Motor neuron (in vitro differentiated cells): ENCODE results near the gene MAP1LC3B2. TPM values are rescaled to one million over a fixed set of nuclear protein-coding genes. Genes with fewer than 3 reads are reported as not detected.

ENCODE experiments used
- ATAC-seq, 8 experiments: fragments of 200-7000 bp; cut with Tn5 transposase; replicated peaks in 6 of 8; 2 replicates each; pipeline ENCODE4 v1.8.0; 2021; ENCODE audit warnings: mild to moderate bottlenecking in 8 of 8, moderate library complexity in 8 of 8
- H3K27ac ChIP-seq, 2 donors: fragments of 250-450 bp; sonication (Bioruptor Pico); 2 replicates each; pipeline ENCODE4 v1.9.0; 2021; ENCODE audit warnings: antibody characterized with exemption in 2 of 2, mild to moderate bottlenecking in 2 of 2, moderate library complexity in 1 of 2
- H3K4me1 ChIP-seq, 2 donors: fragments of 250-450 bp; sonication (Bioruptor Pico); replicated peaks in 1 of 2; 2 replicates each; pipeline ENCODE4 v1.6.1; 2021; ENCODE audit warnings: antibody characterized with exemption in 2 of 2, mild to moderate bottlenecking in 2 of 2, moderate library complexity in 1 of 2
- H3K4me3 ChIP-seq, 5 donors: fragments of 250-450 bp; sonication (Bioruptor Pico); 2 replicates each; pipeline ENCODE4 v1.9.0; 2021; ENCODE audit warnings: antibody characterized with exemption in 5 of 5, mild to moderate bottlenecking in 5 of 5, moderate library complexity in 4 of 5
- WGBS, 10 experiments: fragments of 450-650 bp; shearing (Covaris generic); methylation state at CpG; one replicate each; pipeline ENCODE4 v1.0.0; 2022; 5-methylcytosine and 5-hydroxymethylcytosine counted together
- in situ Hi-C, 9 experiments: fragments of 400-800 bp; cut with MboI; loops; one replicate each; pipeline ENCODE4 v1.15.0; 2021; ENCODE audit warnings: low sequenced_read_pairs in 9 of 9, low pct_unique_long_range_greater_than_20kb in 2 of 9; ENCODE audit not compliant: unreplicated experiment in 9 of 9
- total RNA-seq, 8 experiments: library from RNA; unstranded; fragments of 300-600 nt; gene quantifications; 2 replicates each; pipeline versions ENCODE4 v1.2.3 to v1.2.4, GENCODE V29; 2022

Gene MAP1LC3B2
- total RNA-seq, 8 experiments from 2014 or later = 0.61 to 3.8 (median 1.1) TPM

GRCh38 chr12:116594325-116595038 lies 35.3 kb downstream of the MAP1LC3B2 start:
- Histone ChIP-seq H3K4me3 (no peak overlapping the region), H3K27ac (no peak overlapping the region), H3K4me1 (peaks cover 14 to 15% of the 10 kb centered on the region in 2 donors)
- no peak for ATAC-seq
- in situ Hi-C loops = loop anchor here in 1 of 9 experiments (25.0 kb wide), 1 partner anchor 307 kb away; the partner anchor contains the start of gene MED13L
- WGBS, 10 experiments = 77 to 100% (median 91%) methylated on average over 1 to 10 of the region's 12 CpGs

DNA sequence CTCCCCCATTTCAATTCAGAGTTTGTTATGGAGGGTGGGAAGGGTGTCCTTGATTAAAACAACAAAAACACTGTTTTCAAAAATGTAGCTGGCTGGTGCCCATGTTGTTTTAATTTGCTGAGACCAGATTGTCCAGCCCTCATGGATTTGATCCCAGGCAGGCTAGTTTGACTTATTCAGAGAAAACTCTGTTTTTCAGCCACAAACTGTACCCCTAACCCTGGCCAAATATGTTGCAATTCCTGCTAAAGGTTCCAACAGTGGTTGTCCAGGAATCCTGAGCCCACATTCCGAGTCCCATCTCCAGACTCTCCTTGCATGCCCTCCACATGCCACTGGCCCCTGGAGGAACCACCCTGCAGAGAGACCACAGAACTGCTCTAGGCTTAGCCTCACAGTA lies 36.0 kb downstream of the MAP1LC3B2 start:
- no peak for ATAC-seq
- peaks cover 14 to 15% of the 10 kb centered on the region in 2 donors for H3K4me1 ChIP-seq
- WGBS, 10 experiments = 0% methylated on average over 1 of the region's 1 CpG; no CpG with 5 or more reads in 5 of the 10 experiments
- in situ Hi-C loops = loop anchor here in 1 of 9 experiments (25.0 kb wide), 1 partner anchor 308 kb away; the partner anchor contains the start of gene MED13L
- no peak overlapping the region for H3K27ac ChIP-seq
- no peak overlapping the region for H3K4me3 ChIP-seq

- Histone ChIP-seq H3K4me1 (peaks cover 14 to 15% of the 10 kb centered on the region in 2 donors), H3K27ac (no peak overlapping the region), H3K4me3 (no peak overlapping the region)
- in situ Hi-C loops = loop anchor here in 1 of 9 experiments (25.0 kb wide), 1 partner anchor 308 kb away; the partner anchor contains the start of gene MED13L
- no peak for ATAC-seq
These were observed 36.5 kb downstream of the MAP1LC3B2 start for GRCh38 chr12:116595672-116596071.

GRCh38 chr12:116597886-116598285 lies 38.7 kb downstream of the MAP1LC3B2 start:
- 80 to 83% methylated on average over 1 of the region's 1 CpG; no CpG with 5 or more reads in 8 of the 10 experiments for WGBS, 10 experiments
- Histone ChIP-seq H3K4me3 (no peak overlapping the region), H3K27ac (no peak overlapping the region), H3K4me1 (peaks cover 14 to 15% of the 10 kb centered on the region in 2 donors)
- no peak for ATAC-seq
- in situ Hi-C loops = loop anchor here in 1 of 9 experiments (25.0 kb wide), 1 partner anchor 311 kb away; the partner anchor contains the start of gene MED13L

DNA sequence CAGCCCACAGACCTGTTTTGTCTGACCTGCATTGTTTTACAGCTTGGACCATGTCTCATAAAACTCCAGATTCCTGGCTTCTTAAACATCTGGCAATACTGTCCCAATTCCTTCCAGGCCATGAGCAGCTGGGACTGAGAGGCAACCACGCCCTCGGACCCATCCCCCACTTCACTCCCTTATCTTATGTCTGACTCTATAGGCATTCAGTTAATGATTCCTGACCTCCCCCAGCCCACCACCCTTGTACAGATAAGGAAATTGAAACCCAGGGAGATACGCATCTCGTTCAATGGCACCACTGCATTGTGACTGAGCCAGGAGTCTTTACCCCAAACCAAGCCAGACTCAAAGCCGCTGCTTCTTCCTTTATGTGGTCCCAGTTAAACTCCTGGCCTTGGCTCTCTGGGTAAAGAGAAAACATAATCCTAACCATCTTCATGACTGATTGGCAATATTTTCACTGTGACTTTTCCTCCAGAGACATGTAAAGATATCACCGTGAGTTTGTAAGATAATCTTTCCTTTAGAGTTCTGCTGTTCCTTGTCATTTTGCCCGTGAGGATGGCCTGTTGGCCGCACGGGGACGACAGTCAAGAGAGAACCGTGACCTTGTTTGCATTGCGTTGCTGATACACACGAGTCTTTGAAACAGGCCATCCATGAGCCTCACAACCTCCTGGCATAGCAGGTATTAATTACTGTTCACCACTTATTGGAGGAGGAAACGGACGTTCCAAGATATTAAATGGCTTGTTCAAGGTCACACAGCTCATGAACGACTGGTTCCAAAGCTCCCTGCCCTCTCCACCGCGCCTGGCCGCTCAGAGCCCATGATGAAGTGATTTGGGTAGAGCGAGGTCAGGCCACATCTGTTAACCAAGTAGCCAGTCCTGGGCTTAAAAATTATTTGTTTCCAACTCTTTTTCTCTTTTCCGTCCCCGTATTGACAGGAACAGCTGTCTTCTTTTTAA lies 39.4 kb downstream of the MAP1LC3B2 start:
- ATAC-seq = peak in 5 of 8 experiments; percentile 28 to 48 (median 34)
- in situ Hi-C loops = loop anchor here in 1 of 9 experiments (25.0 kb wide), 1 partner anchor 311 kb away; the partner anchor contains the start of gene MED13L

DNA sequence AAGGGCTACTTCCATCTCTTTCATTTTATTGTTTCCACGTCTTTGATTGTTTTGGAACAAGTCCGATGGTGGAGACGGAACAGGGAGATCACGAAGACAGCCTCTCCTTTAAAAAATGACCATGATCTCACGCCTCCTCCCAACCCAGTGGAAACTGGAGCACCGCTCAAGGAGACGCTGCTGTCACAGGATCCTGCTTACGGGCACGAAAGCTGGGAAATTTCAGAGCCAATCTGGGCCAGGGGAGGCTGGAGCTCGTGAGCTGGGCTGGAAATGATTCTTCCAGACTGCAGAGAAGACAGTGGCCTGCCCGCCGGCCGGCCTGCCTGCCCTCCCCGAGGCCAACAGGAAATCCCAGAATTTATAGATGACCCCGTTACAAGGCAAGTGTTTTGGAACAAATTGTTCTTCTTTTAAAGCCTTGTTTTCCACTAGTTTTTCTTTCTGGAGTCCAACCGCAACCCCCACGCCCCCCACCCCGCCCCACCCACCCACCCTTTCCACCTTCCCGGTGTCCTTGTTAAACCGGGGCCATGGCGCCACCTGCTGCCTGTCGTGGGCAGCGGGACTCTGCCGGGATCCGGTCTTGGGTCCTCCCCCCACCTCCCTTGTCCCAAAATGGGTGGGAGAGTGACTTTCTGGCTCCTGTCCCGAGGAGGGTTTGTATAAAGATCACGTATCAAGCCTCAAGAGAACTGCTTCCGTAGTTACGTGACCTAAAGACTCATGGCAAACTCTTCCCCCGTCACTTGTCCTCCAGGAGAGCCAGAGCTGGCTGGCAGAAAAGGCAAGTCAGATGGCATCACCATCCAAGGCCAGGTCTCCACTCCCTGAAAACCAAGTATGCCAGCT lies 40.3 kb downstream of the MAP1LC3B2 start:
- H3K4me1 ChIP-seq = peaks cover 20 to 25% of the 10 kb centered on the region in 2 donors
- peak; percentile 85 to 95 (median 90) for ATAC-seq
- peak overlapping the region in 4 of 5 donors; percentile 6 to 29 (median 10) for H3K4me3 ChIP-seq
- H3K27ac ChIP-seq = peak overlapping the region; percentile 1 to 40
- 3 to 46% (median 27%) methylated on average over 1 to 16 of the region's 30 CpGs for WGBS, 10 experiments
- in situ Hi-C loops = loop anchor here in 1 of 9 experiments (25.0 kb wide), 1 partner anchor 312 kb away; the partner anchor contains the start of gene MED13L

More for the DNA sequence above, 39.4 kb downstream of the MAP1LC3B2 start:
- H3K4me3 ChIP-seq = peak overlapping the region in 1 of 5 donors; percentile 9
- H3K4me1 ChIP-seq = peaks cover 15 to 16% of the 10 kb centered on the region in 2 donors
- 0 to 89% (median 56%) methylated on average over 1 to 20 of the region's 22 CpGs for WGBS, 10 experiments
- peak overlapping the region in 1 of 2 donors; percentile 40 for H3K27ac ChIP-seq

GRCh38 chr12:116600959-116601918 lies 42.1 kb downstream of the MAP1LC3B2 start:
- WGBS, 10 experiments = 68 to 94% (median 81%) methylated on average over 3 to 5 of the region's 5 CpGs; no CpG with 5 or more reads in 2 of the 10 experiments
- ATAC-seq = no peak
- Histone ChIP-seq H3K27ac (no peak overlapping the region), H3K4me1 (peaks cover 27 to 38% of the 10 kb centered on the region in 2 donors), H3K4me3 (no peak overlapping the region)
- in situ Hi-C loops = no loop called here

GRCh38 chr12:116601933-116602810 lies 43.0 kb downstream of the MAP1LC3B2 start:
- Histone ChIP-seq H3K4me3 (no peak overlapping the region), H3K27ac (no peak overlapping the region), H3K4me1 (peaks cover 27 to 38% of the 10 kb centered on the region in 2 donors)
- no peak for ATAC-seq
- in situ Hi-C loops = no loop called here
- 65 to 92% (median 80%) methylated on average over 1 to 7 of the region's 7 CpGs; no CpG with 5 or more reads in 1 of the 10 experiments for WGBS, 10 experiments

DNA sequence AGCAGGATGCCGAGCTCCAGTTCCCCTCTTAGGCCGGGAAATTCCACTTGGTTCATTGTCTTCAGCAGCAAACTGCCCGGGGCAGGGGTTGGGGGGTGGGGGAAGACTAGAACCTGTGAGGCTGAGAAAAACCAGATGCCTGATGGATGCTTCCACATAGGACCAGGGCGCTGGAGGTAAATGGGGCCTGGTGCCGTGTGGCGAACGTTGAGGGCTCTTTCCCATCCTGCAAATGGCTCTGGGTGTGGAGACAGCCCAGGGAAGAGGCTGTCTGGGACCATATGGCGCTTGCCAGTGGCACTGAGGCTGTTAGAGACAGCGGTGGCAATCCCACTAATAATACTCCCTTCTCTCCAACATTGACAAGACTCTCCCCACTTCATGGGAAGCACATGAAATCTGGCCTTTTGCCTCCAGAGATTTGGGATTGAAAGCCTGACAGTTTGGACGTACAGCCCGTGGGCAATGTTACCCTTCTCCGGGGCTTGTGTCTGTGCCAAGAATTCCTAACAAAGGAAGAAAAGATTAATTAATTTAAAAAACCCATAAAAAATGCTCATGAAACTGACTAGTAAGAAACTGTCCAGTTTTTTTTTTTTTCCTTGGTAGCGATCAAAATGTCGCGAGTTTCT lies 44.5 kb downstream of the MAP1LC3B2 start:
- in situ Hi-C loops = no loop called here
- ATAC-seq = peak in 2 of 8 experiments; percentile 4 to 8
- peaks cover 21 to 33% of the 10 kb centered on the region in 2 donors for H3K4me1 ChIP-seq
- no peak overlapping the region for H3K4me3 ChIP-seq
- no peak overlapping the region for H3K27ac ChIP-seq
- 56 to 100% (median 62%) methylated on average over 1 to 7 of the region's 15 CpGs; no CpG with 5 or more reads in 1 of the 10 experiments for WGBS, 10 experiments

DNA sequence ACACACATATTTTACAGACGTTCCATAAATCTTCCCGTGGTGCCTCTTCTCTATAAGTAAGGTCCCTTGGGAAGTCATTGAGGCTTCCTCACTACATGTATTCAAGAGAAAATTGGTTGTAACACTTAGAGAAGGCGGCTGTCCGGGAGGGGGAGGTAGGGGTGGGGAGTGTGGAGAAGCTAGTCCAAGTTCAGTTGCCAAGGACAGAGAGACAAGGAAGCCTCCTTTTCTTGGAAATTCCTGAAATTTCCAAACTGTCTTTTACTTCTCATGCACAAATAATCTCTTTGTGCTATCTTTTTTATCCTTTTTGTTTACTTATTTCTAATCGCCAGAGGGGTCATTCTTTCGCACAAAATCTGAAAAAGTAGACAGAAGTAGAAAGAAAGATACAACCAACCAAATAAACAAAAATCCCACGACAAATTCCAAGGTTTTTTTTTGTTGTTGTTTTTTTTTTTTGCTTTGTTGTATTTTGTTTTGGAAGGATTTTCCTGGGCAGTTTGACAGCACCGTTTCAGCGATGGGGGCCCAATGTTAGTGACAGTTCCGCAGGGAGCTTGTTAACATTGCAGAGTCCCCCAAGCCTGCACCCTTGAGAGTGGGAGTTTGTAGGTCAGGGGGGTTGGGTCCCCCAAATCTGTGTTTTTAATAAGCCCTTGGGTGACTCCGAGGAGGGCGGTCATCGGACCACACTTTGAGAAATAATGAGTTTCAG lies 45.2 kb downstream of the MAP1LC3B2 start:
- H3K4me3 ChIP-seq = no peak overlapping the region
- peaks cover 15 to 26% of the 10 kb centered on the region in 2 donors for H3K4me1 ChIP-seq
- 0 to 83% (median 63%) methylated on average over 1 to 11 of the region's 13 CpGs for WGBS, 10 experiments
- ATAC-seq = peak in 3 of 8 experiments; percentile 42 to 58 (median 51)
- H3K27ac ChIP-seq = peak overlapping the region in 1 of 2 donors; percentile 9
- in situ Hi-C loops = no loop called here
